ENCODE results near the gene CCDC51. TPM values are rescaled to one million over a fixed set of nuclear protein-coding genes. Genes with fewer than 3 reads are reported as not detected.

Gene CCDC51
- polyA plus RNA-seq, 1 donor (not counting 4 experiments of a cell fraction or from before 2014, with no cell fraction given) = 27.9 TPM

DNA sequence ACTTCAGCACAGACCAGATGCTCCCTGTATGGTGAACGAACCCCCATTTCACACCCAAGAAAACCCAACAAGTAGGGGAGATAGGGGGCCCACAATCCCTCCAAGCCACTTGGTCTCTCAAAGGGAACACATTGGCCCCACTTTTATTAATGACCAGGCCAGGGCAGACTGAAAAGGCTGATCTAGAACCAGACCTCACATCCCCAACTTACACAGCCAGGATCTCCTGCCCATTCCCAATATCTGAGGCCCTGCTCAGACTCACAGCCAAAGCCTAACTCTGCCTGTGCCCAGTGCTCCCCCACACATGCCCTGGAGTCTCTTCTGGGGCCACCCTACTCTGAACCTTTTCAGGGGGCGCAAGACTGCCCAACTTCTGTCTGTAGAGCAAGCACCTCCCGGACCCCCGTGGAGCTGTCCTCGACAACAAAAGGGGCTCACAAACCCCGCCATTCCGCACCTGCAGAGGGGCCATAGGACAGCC, 11.8 kb downstream of the CCDC51 start:
- peaks cover 14 to 30% of the 10 kb centered on the region in 2 experiments for H3K36me3 ChIP-seq (ENCODE audit: control insufficient read depth in 2 of 2, extremely low read depth in 1 of 2, insufficient read depth in 2 of 2, low read length in 2 of 2)
- H3K4me3 ChIP-seq (ENCODE audit: control insufficient read depth in 2 of 3, extremely low read depth in 1 of 3, insufficient read depth in 2 of 3, low read depth in 1 of 3, low read length in 3 of 3) = peak overlapping the region; percentile 63 to 67 (median 66)
- peaks cover 13% of the 10 kb centered on the region for H4K20me1 ChIP-seq (ENCODE audit: control insufficient read depth, extremely low read depth, insufficient read depth, low read length)
- peaks cover 60% of the 10 kb centered on the region for H3K79me2 ChIP-seq (ENCODE audit: control insufficient read depth, insufficient read depth, low read length)
- H2AFZ ChIP-seq (ENCODE audit: control insufficient read depth, low read length) = no peak overlapping the region
- peaks cover 67% of the 10 kb centered on the region for H3K4me1 ChIP-seq (ENCODE audit: control insufficient read depth, extremely low read depth, insufficient read depth, low read length)
- no peak for DNase-seq (ENCODE audit: low read depth, low spot score)
- H3K9me1 ChIP-seq (ENCODE audit: control insufficient read depth, extremely low read depth, insufficient read depth, low read length) = no peaks in the 10 kb centered on the region
- H3K27me3 ChIP-seq (ENCODE audit: control insufficient read depth, extremely low read depth, insufficient read depth, low read length) = no peaks in the 10 kb centered on the region
- dilution Hi-C loops (cut with MboI; ENCODE audit: extremely low pct_ligation_motif_present, low sequenced_read_pairs) = loop anchor here (25.0 kb wide), 1 partner anchor 166 kb away; no protein-coding TSS in a partner anchor
- no peak for FAIRE-seq
- TF ChIP-seq, protein P1, sequence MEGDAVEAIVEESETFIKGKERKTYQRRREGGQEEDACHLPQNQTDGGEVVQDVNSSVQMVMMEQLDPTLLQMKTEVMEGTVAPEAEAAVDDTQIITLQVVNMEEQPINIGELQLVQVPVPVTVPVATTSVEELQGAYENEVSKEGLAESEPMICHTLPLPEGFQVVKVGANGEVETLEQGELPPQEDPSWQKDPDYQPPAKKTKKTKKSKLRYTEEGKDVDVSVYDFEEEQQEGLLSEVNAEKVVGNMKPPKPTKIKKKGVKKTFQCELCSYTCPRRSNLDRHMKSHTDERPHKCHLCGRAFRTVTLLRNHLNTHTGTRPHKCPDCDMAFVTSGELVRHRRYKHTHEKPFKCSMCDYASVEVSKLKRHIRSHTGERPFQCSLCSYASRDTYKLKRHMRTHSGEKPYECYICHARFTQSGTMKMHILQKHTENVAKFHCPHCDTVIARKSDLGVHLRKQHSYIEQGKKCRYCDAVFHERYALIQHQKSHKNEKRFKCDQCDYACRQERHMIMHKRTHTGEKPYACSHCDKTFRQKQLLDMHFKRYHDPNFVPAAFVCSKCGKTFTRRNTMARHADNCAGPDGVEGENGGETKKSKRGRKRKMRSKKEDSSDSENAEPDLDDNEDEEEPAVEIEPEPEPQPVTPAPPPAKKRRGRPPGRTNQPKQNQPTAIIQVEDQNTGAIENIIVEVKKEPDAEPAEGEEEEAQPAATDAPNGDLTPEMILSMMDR (optimal IDR thresholded peaks at IDR 0.05 in 1 of 3, IDR thresholded peaks at IDR 0.05 in 1 of 3, conservative IDR thresholded peaks at IDR 0.05 in 1 of 3; ENCODE audit: extremely low read depth in 1 of 3, insufficient read depth in 2 of 3, low read length in 3 of 3) = no peak
- no peak for TF ChIP-seq EZH2 (IDR thresholded peaks at IDR 0.05; ENCODE audit: low read length)
- H3K4me2 ChIP-seq (ENCODE audit: control insufficient read depth, extremely low read depth, insufficient read depth, low read depth, low read length) = peak overlapping the region; percentile 99
- H3K27ac ChIP-seq (ENCODE audit: control insufficient read depth, insufficient read depth, low read length) = peak overlapping the region; percentile 69
- H3K9me3 ChIP-seq (ENCODE audit: control insufficient read depth, low read depth, low read length) = no peaks in the 10 kb centered on the region
- peak overlapping the region; percentile 79 for H3K9ac ChIP-seq (ENCODE audit: control insufficient read depth, extremely low read depth, insufficient read depth, low read length)

DNA sequence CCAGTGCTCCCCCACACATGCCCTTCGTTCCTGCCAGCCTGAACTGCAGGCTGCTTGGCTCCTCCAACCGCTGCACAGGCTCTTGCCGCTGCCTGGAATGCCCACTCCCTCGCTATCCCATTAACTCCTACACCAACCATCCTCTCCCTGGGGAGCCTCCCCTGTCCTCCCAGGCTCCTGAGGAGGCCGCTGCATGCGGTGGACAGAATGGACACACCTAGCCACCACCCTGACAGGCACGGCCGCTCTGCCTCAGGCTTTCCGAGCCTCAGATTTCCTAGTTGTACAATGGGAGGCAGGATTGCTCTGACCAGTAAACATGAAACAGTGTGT, 12.3 kb downstream of the CCDC51 start:
- no peaks in the 10 kb centered on the region for H3K9me3 ChIP-seq (ENCODE audit: control insufficient read depth, low read depth, low read length)
- peak overlapping the region; percentile 99 for H3K4me2 ChIP-seq (ENCODE audit: control insufficient read depth, extremely low read depth, insufficient read depth, low read depth, low read length)
- no peak for DNase-seq (ENCODE audit: low read depth, low spot score)
- H3K4me1 ChIP-seq (ENCODE audit: control insufficient read depth, extremely low read depth, insufficient read depth, low read length) = peaks cover 64% of the 10 kb centered on the region
- TF ChIP-seq EZH2 (IDR thresholded peaks at IDR 0.05; ENCODE audit: low read length) = no peak
- TF ChIP-seq, protein P1 (optimal IDR thresholded peaks at IDR 0.05 in 1 of 3, IDR thresholded peaks at IDR 0.05 in 1 of 3, conservative IDR thresholded peaks at IDR 0.05 in 1 of 3; ENCODE audit: extremely low read depth in 1 of 3, insufficient read depth in 2 of 3, low read length in 3 of 3) = no peak
- H2AFZ ChIP-seq (ENCODE audit: control insufficient read depth, low read length) = no peak overlapping the region
- H4K20me1 ChIP-seq (ENCODE audit: control insufficient read depth, extremely low read depth, insufficient read depth, low read length) = peaks cover 18% of the 10 kb centered on the region
- H3K27me3 ChIP-seq (ENCODE audit: control insufficient read depth, extremely low read depth, insufficient read depth, low read length) = no peaks in the 10 kb centered on the region
- peak overlapping the region; percentile 79 for H3K9ac ChIP-seq (ENCODE audit: control insufficient read depth, extremely low read depth, insufficient read depth, low read length)
- dilution Hi-C loops (cut with MboI; ENCODE audit: extremely low pct_ligation_motif_present, low sequenced_read_pairs) = loop anchor here (25.0 kb wide), 1 partner anchor 165 kb away; no protein-coding TSS in a partner anchor
- H3K27ac ChIP-seq (ENCODE audit: control insufficient read depth, insufficient read depth, low read length) = peak overlapping the region; percentile 69
- peaks cover 66% of the 10 kb centered on the region for H3K79me2 ChIP-seq (ENCODE audit: control insufficient read depth, insufficient read depth, low read length)
- no peaks in the 10 kb centered on the region for H3K9me1 ChIP-seq (ENCODE audit: control insufficient read depth, extremely low read depth, insufficient read depth, low read length)
- FAIRE-seq = peak; percentile 48
- H3K4me3 ChIP-seq (ENCODE audit: control insufficient read depth in 2 of 3, extremely low read depth in 1 of 3, insufficient read depth in 2 of 3, low read depth in 1 of 3, low read length in 3 of 3) = peak overlapping the region; percentile 63 to 67 (median 66)
- peaks cover 18 to 31% of the 10 kb centered on the region in 2 experiments for H3K36me3 ChIP-seq (ENCODE audit: control insufficient read depth in 2 of 2, extremely low read depth in 1 of 2, insufficient read depth in 2 of 2, low read length in 2 of 2)

Measured in keratinocyte (primary cell).